Medulla oblongata (tissue), 1 donor: ENCODE measurements around the gene RAB8A.
A peak's percentile ranks its signal among the peaks of the same experiment; 100 is the strongest.
"Not testable (repeated sequence)": the region's sequence is repeated elsewhere in the genome, so short reads cannot be mapped to it uniquely, and the experiment has no call there.

ENCODE experiments used
- DNase-seq: peaks from one replicate; pipeline ENCODE4 v3.0.0-alpha.2; 2015; ENCODE audit errors: extremely low spot score

Gene RAB8A

GRCh38 chr19:16078759-16079707 lies 32.7 kb upstream of the RAB8A start:
- peak; percentile 79 for DNase-seq

GRCh38 chr19:16084067-16084685 lies 27.5 kb upstream of the RAB8A start:
- DNase-seq, result no peak

GRCh38 chr19:16085115-16085514 lies 26.6 kb upstream of the RAB8A start:
- no peak for DNase-seq

- not testable (repeated sequence) for DNase-seq
Observed at GRCh38 chr19:16087404-16087803, 24.3 kb upstream of the RAB8A start.

GRCh38 chr19:16087940-16088339 lies 23.7 kb upstream of the RAB8A start:
- no peak for DNase-seq

- no peak for DNase-seq
Observed at GRCh38 chr19:16088351-16089009, 23.2 kb upstream of the RAB8A start.

- no peak for DNase-seq
Observed at GRCh38 chr19:16089010-16089846, 22.5 kb upstream of the RAB8A start.

GRCh38 chr19:16091546-16092475 lies 19.9 kb upstream of the RAB8A start:
- DNase-seq, result no peak

GRCh38 chr19:16094360-16095070 lies 17.2 kb upstream of the RAB8A start:
- DNase-seq, result no peak

- DNase-seq, result no peak
Observed at GRCh38 chr19:16095071-16095571, 16.6 kb upstream of the RAB8A start.

GRCh38 chr19:16096280-16096855 lies 15.3 kb upstream of the RAB8A start:
- no peak for DNase-seq

- DNase-seq, result no peak
Observed at GRCh38 chr19:16098416-16098768, 13.3 kb upstream of the RAB8A start.

- no peak for DNase-seq
Observed at GRCh38 chr19:16098821-16099220, 12.9 kb upstream of the RAB8A start.

GRCh38 chr19:16099314-16099965 lies 12.2 kb upstream of the RAB8A start:
- not testable (repeated sequence) for DNase-seq

- DNase-seq, result no peak
Observed at GRCh38 chr19:16100524-16100923, 11.2 kb upstream of the RAB8A start.

GRCh38 chr19:16104722-16105121 lies 7.0 kb upstream of the RAB8A start:
- no peak for DNase-seq

GRCh38 chr19:16106121-16106520 lies 5.6 kb upstream of the RAB8A start:
- DNase-seq, result peak; percentile 41

GRCh38 chr19:16111909-16112752 lies 442 bp downstream of the RAB8A start:
- DNase-seq, result no peak
